Astrocyte (in vitro differentiated cells and primary cell): Measurements from ENCODE around the gene PKP1.

Experiments used
- CTCF ChIP-seq: IDR thresholded peaks from 2 replicates; pipeline ENCODE4 v1.5.1; 2011; ENCODE audit warnings: low read depth, mild to moderate bottlenecking, inconsistent platforms, low read length, moderate library complexity; ENCODE audit not compliant: insufficient read depth
- EZH2 ChIP-seq: IDR thresholded peaks from 2 replicates; pipeline ENCODE4 v1.6.1; 2012; ENCODE audit warnings: mild to moderate bottlenecking, low read length, inconsistent platforms; ENCODE audit not compliant: insufficient read depth

DNA sequence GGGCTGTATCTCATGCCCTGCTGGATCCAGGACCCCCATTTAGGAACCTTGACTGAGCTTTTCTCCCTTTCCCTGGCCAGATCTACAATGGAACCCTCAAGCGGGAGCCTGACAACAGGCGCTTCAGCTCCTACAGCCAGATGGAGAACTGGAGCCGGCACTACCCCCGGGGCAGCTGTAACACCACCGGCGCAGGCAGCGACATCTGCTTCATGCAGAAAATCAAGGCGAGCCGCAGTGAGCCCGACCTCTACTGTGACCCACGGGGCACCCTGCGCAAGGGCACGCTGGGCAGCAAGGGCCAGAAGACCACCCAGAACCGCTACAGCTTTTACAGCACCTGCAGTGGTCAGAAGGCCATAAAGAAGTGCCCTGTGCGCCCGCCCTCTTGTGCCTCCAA lies 29.8 kb downstream of the PKP1 start:
- TF ChIP-seq CTCF, result no peak
- TF ChIP-seq EZH2, result no peak
